Activated CD4-positive, alpha-beta T cell treated with anti-CD3 and anti-CD28 coated beads, Interleukin-2, amount 10 ng/mL, durations not matched to agents 24 days and 14 days (primary cell): ENCODE data around the gene SERTAD4. TPM values are rescaled to one million over a fixed set of nuclear protein-coding genes. Genes with fewer than 3 reads are reported as not detected.
A peak's percentile ranks its signal among the peaks of the same experiment; 100 is the strongest.

Experiments
- DNase-seq: peaks from one replicate; pipeline ENCODE4 v3.0.0; 2022
- H3K27ac Mint-ChIP-seq: one replicate; pipeline ENCODE4 v1.8.0; 2022; ENCODE audit warnings: mild to moderate bottlenecking, mixed read lengths
- H3K27me3 Mint-ChIP-seq: one replicate; pipeline ENCODE4 v1.8.0; 2022; ENCODE audit warnings: mixed read lengths
- H3K36me3 Mint-ChIP-seq: one replicate; pipeline ENCODE4 v1.8.0; 2022; ENCODE audit warnings: low read depth, mild to moderate bottlenecking, mixed read lengths
- H3K4me1 Mint-ChIP-seq: one replicate; pipeline ENCODE4 v1.8.0; 2021; ENCODE audit warnings: mixed read lengths
- H3K4me3 Mint-ChIP-seq: one replicate; pipeline ENCODE4 v1.8.0; 2022; ENCODE audit warnings: mild to moderate bottlenecking, moderate library complexity, mixed read lengths
- H3K9me3 Mint-ChIP-seq: one replicate; pipeline ENCODE4 v1.8.0; 2021; ENCODE audit warnings: mixed read lengths
- intact Hi-C: fragments of 100-400 bp; cut with micrococcal nuclease; formaldehyde crosslinking; loops from one replicate; pipeline ENCODE4 v1.15.1; 2023
- total RNA-seq: library from RNA; stranded (reverse); gene quantifications from 2 replicates; pipeline ENCODE4 v1.2.3, GENCODE V29; 2022

SERTAD4 gene
- total RNA-seq, 1 donor from 2014 or later = not detected

DNA sequence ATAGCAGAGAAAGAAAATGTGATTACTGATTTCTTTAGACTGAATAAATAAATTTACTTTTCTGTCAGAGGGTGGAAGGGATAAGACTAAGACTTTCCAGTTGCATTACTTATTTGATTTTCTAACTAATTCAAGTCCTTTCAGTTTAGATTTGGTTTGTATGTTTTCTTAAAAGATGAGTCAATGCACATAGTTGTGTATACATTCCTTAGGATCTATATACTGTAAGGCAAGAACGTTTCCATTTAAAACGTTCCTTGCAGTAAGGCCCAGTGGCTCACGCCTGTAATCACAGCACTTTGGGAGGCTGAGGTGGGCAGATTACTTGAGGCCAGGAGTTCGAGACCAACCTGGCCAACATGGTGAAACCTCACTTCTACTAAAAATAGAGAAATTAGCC is 14.5 kb upstream of the SERTAD4 start:
- intact Hi-C loops = no loop called here
- H3K4me3 Mint-ChIP-seq = no peak overlapping the region
- no peaks in the 10 kb centered on the region for H3K9me3 Mint-ChIP-seq
- H3K36me3 Mint-ChIP-seq = no peaks in the 10 kb centered on the region
- H3K27ac Mint-ChIP-seq = no peak overlapping the region
- peaks cover 23% of the 10 kb centered on the region for H3K27me3 Mint-ChIP-seq
- H3K4me1 Mint-ChIP-seq = no peaks in the 10 kb centered on the region
- DNase-seq = no peak

DNA sequence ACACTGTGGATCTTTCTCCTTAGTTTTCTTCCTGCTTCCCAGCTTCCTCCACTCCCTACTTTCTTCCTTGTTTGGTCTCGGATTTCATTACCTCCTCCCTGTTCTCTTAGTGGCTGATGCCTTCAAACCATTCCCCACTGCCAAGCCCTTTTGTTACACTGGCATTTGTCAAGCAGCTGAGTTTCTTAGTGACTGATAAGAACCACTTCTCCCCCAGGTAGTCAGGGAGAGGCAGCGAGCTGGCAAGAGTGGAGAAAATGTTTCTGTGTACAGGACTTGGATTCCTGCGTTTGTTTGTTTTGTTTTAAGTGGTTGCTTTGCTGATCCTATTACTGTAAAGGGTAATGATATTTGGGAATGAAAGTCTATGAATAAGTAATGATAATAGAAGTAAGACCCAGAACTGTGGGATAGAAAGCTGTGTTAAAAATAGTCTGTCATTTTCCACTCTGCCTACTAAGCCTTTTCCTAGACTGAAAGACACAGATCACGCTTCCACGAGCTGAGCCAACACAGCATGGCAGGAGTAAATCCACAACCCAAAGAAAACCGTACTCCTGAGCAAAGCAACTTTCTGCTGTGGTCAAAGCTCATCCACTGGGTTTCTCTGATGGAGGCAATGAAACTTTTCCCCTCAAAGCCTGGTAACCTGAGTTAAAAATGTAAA is 10.1 kb upstream of the SERTAD4 start:
- H3K4me1 Mint-ChIP-seq = no peaks in the 10 kb centered on the region
- H3K27ac Mint-ChIP-seq = no peak overlapping the region
- H3K27me3 Mint-ChIP-seq = peaks cover 27% of the 10 kb centered on the region
- no peaks in the 10 kb centered on the region for H3K9me3 Mint-ChIP-seq
- intact Hi-C loops = no loop called here
- no peaks in the 10 kb centered on the region for H3K36me3 Mint-ChIP-seq
- no peak overlapping the region for H3K4me3 Mint-ChIP-seq
- no peak for DNase-seq

DNA sequence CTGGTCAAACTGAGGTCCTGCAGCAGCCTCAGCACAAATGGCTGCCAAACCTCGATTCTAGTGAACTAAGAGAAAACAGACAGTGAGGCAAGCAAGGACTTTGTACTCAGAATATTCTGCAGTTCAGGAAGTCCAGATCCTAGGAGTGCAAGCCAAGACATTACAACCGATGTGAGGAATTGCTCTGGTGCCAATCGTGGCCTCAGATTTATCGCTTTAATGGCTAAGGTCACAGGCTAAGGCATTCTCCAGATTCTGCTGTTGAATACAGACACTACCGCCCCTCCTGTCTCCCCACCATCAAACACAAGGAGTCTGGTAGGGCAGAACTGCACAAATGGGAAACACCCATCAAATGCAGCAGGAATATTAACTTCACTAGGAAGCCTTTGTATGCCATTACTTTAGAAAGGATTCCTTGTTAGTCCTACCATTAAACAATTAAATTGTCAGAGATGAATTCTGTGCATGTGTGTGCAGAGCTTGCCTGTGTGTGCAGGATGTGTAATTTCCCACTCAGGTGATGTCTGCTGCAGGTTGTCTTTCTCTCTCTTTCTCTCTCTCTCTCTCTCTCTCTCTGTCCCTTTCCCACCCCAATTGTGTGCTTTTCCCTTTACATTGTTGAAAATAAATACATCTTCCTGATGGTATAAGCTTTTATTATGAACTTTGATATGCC is 9.2 kb upstream of the SERTAD4 start:
- peaks cover 24% of the 10 kb centered on the region for H3K27me3 Mint-ChIP-seq
- H3K4me3 Mint-ChIP-seq = no peak overlapping the region
- no peak overlapping the region for H3K27ac Mint-ChIP-seq
- H3K4me1 Mint-ChIP-seq = no peaks in the 10 kb centered on the region
- H3K36me3 Mint-ChIP-seq = no peaks in the 10 kb centered on the region
- intact Hi-C loops = no loop called here
- DNase-seq = no peak
- H3K9me3 Mint-ChIP-seq = no peaks in the 10 kb centered on the region

DNA sequence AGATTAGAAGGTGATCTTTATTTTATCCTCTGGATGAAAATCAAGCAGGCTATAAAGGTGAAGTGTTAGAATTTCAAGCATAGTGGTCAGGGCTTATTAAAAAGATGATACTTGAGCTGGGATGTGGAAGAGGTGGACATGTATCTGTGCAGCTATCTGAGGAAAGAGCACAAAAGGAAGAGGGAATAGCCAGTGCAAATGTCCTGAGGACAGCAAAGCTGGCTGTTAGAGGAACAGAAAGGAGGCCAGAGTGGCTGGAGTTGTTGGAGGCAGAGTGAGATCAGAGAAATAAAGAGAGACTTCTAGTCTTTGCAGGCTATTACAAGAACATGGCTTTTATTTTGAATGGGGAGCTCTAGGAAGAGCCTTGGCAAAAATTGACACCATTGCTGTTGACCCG is 4.4 kb upstream of the SERTAD4 start:
- Mint-ChIP-seq H3K36me3 (no peaks in the 10 kb centered on the region), H3K27ac (no peak overlapping the region), H3K4me3 (no peak overlapping the region), H3K27me3 (peaks cover 31% of the 10 kb centered on the region), H3K4me1 (peaks cover 2% of the 10 kb centered on the region), H3K9me3 (no peaks in the 10 kb centered on the region)
- DNase-seq = no peak
- intact Hi-C loops = no loop called here

DNA sequence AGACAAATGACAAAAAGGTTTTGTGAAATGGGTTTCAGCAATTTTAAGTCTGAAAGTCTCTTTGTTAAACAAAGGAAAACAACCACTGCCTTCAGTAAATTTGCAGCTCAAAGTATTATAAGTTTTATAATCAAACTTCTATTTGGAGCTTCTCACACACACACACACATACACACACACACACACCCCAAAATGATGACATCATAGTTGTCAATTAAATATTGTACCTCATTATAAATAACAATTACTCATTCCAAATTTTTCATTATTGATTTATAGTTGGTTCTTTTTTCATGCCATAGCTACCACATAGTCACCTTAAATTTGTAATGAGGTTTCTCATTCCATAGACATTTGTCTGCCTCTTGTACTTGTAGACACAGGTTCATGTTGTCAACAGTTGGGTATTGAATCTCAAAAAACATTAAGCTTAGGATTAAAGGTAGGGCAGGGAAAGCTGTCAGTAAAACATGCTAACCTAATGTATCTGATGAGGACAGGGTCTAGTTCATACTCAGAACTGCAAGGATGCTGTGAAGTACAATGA is 2.4 kb upstream of the SERTAD4 start:
- peaks cover 5% of the 10 kb centered on the region for H3K4me1 Mint-ChIP-seq
- H3K9me3 Mint-ChIP-seq = no peaks in the 10 kb centered on the region
- H3K27ac Mint-ChIP-seq = no peak overlapping the region
- DNase-seq = no peak
- intact Hi-C loops = no loop called here
- no peaks in the 10 kb centered on the region for H3K36me3 Mint-ChIP-seq
- peaks cover 35% of the 10 kb centered on the region for H3K27me3 Mint-ChIP-seq
- H3K4me3 Mint-ChIP-seq = no peak overlapping the region

DNA sequence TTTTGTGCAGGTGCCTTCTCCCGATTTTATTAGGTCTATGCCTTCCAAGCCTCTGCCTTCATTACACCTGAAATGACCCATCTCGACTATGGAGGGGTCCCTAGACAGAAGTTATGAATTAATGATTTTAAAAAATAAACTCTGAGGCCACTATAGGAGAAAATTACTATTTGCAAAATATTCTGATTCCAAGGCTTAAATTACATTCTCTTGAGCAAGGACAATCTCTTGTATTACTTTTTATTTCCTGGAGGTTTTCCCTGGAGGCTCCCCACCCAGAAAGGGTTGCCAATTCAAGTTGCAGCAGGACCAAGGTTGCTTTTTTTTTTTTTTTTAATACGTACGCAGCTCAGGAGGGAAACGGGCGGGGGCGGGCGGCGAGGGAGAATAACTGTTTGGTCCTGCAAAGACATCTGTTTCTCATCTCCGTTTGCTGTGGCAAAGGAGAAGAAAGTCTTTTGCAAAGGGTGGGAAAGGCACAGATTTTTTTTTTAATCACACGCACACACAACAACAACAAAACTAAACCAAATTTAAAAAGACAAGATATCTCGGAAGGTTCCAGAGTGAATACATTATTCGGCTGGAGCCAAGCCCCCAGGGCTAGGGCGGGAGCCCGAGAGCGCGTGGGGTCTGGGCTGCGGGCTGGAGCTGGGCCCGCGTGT is 618 bp upstream of the SERTAD4 start:
- peak overlapping the region; percentile 68 for H3K4me3 Mint-ChIP-seq
- intact Hi-C loops = loop anchor here (2.0 kb wide), 1 partner anchor 15 kb away; no protein-coding TSS in a partner anchor
- peaks cover 5% of the 10 kb centered on the region for H3K4me1 Mint-ChIP-seq
- H3K27ac Mint-ChIP-seq = peak overlapping the region; percentile 40
- no peaks in the 10 kb centered on the region for H3K9me3 Mint-ChIP-seq
- peaks cover 49% of the 10 kb centered on the region for H3K27me3 Mint-ChIP-seq
- DNase-seq = no peak
- H3K36me3 Mint-ChIP-seq = no peaks in the 10 kb centered on the region

DNA sequence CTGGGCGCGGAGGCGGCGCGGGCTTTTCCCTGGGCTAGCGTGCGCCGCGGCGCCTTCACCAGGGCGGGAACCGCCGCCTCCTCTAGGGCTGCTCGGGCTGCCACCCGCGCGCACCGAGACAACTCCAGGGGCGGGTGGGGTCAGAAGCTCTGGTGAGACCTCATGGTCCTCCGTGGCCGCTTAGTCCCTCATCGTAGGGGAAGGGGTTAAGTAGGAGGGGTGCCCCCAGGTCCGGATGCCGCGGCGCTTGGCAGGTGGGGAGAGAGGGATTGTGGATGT is 559 bp downstream of the SERTAD4 start:
- H3K4me1 Mint-ChIP-seq = peaks cover 5% of the 10 kb centered on the region
- intact Hi-C loops = loop anchor here (2.0 kb wide), 1 partner anchor 14 kb away; no protein-coding TSS in a partner anchor
- H3K27ac Mint-ChIP-seq = no peak overlapping the region
- H3K27me3 Mint-ChIP-seq = peaks cover 59% of the 10 kb centered on the region
- H3K9me3 Mint-ChIP-seq = no peaks in the 10 kb centered on the region
- DNase-seq = no peak
- H3K36me3 Mint-ChIP-seq = no peaks in the 10 kb centered on the region
- peak overlapping the region; percentile 47 for H3K4me3 Mint-ChIP-seq

DNA sequence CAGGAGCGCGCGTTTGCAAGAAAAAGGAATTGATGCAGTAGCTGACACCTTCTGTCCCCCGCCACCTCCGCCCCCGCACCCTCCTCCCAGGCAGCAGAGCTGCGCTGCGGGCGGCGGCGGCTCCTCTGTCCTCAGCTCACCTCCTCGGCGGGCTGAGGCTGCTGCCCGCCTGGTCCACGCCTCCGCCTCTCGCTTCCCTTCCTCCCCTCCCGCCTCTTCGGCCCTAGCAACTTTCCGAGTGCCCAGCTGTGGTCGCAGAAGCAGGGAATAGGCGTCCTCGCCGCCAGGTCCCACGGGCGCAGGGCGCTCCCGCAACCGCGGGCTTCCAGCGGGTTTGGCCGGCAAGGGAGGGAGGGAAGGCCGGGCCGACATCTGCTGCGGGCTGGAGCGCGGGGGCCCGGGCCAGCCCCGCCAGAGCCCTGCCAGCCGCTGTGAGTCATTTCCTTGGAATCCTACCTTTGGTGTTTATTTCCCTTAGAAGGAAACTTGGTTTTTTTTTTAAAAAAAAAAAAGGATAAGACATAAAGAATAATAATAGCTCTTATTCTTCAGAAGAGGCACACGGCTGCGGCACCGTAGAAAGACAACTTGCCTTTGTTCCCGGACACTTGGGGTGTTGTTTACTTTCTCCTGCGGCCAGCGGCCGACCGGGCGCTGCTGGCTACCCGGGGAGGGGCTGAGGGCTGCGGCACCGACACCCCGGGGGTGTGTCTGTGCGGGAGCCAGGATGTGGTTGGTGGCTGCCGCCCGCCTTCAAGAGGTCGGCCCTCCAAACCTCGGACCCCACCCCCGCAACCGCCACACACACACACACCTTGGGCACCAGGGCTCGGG is 1.1 kb downstream of the SERTAD4 start:
- peak overlapping the region; percentile 47 for H3K4me3 Mint-ChIP-seq
- peaks cover 5% of the 10 kb centered on the region for H3K4me1 Mint-ChIP-seq
- H3K27me3 Mint-ChIP-seq = peaks cover 61% of the 10 kb centered on the region
- no peaks in the 10 kb centered on the region for H3K9me3 Mint-ChIP-seq
- H3K27ac Mint-ChIP-seq = no peak overlapping the region
- no peaks in the 10 kb centered on the region for H3K36me3 Mint-ChIP-seq
- intact Hi-C loops = loop anchor here (2.0 kb wide), 1 partner anchor 13 kb away; no protein-coding TSS in a partner anchor
- DNase-seq = no peak

DNA sequence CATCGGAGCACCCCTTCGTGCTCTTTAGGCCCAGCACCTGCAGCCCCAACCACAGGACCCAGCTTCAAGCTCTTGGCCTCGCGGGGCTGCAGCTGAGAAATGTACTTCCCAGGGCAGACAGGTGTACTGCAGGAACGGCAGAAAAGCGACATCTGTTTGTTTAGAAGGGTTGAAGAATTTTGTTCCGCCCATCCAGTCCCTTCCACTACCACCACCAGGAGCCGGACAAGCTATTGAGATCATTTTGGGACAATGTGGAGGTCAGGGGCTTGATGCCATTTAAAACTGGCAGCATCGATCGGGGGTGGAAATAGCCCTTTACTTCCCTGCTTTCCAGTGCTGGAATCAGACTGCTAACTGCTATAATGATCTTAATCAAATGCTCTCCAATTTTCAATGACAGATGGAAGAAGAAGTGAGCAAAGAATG is 1.7 kb downstream of the SERTAD4 start:
- Mint-ChIP-seq H3K4me1 (peaks cover 5% of the 10 kb centered on the region), H3K4me3 (no peak overlapping the region), H3K27me3 (peaks cover 64% of the 10 kb centered on the region), H3K9me3 (no peaks in the 10 kb centered on the region), H3K36me3 (no peaks in the 10 kb centered on the region), H3K27ac (no peak overlapping the region)
- no peak for DNase-seq
- intact Hi-C loops = no loop called here

DNA sequence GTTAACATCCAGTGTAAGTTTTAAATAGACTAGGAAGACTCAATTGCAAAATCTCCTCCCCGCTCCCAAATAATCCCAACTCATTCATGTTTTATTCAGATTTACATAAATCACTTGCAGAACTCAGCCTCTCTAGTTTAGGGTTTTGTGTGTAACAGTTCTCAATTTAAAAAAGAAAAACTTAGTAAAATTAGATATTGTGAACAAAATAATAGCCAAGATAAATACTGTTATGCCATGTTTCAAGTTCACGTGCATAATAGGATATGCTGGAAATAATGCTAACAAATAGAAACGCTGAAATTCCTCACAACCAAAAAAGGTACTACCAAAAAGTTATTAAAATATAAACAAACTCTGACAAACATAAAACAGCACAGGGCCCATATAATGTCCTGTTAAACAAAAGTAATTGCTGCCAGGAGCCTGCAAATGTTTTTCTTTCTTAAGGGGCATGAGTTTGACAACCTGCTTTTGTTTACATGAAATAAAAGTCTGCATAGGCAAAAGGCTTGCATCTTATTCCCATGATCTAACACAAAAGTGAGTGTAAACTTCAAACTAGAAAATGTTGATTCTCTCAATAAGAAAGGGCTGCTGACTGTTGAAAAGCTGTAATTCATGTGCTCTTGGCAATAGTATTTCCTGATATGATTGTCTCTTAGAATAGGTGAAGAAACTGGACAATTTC is 2.9 kb downstream of the SERTAD4 start:
- Mint-ChIP-seq H3K27me3 (peaks cover 67% of the 10 kb centered on the region), H3K4me1 (peaks cover 5% of the 10 kb centered on the region), H3K27ac (no peak overlapping the region), H3K36me3 (no peaks in the 10 kb centered on the region), H3K9me3 (no peaks in the 10 kb centered on the region), H3K4me3 (no peak overlapping the region)
- DNase-seq = no peak
- intact Hi-C loops = no loop called here

DNA sequence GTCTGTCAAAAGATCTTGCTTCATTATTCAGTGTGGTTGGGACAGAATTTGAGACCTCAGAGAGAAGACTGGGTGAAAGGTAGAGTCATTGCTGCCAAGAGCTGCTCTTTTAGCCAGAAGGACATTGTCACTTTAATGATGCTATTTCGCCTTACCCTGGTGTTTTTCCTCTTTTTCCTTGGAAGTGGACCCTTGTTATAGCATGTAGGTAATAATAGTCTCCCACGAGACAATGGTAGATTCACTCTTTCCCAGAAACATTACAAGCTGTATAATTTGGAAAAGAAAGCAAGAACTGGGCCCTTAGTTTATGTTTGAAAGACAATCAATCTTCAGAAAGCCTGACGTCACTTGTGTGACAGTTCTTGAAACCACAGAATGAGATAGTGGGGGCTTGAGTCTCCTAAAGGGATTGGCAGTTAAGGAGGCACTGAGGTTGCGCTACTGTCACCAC is 3.8 kb downstream of the SERTAD4 start:
- Mint-ChIP-seq H3K9me3 (no peaks in the 10 kb centered on the region), H3K4me1 (peaks cover 5% of the 10 kb centered on the region), H3K27me3 (peaks cover 68% of the 10 kb centered on the region), H3K36me3 (no peaks in the 10 kb centered on the region), H3K27ac (no peak overlapping the region), H3K4me3 (no peak overlapping the region)
- DNase-seq = no peak
- intact Hi-C loops = no loop called here

DNA sequence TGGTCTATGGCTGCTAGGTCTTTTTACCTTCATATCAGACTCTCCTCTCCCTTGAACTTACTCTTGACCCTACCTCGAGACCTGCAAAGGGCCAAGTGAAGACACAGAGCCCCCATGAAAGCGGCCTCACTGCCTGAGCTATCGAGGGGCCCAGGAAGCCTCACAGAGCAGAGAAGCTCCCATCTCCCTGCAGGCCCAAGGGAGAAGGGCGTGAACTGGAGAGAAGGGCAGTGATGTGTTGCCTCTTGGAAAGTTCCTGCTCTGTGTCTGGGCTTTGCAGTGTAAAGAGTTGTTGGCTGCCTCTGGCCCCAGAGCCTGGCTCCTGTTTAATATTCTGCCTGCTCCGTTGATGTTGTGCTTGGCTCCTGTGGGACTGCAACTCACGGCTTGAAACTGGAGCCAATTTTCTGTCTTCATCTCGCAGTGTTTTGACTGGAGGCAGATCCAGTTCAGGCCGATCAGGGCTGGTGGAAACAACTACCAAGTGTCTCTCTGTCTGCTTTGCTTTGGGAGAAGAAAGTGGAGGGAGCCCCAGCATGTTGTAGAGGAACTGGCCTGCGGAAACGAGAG is 4.3 kb downstream of the SERTAD4 start:
- no peaks in the 10 kb centered on the region for H3K9me3 Mint-ChIP-seq
- H3K4me3 Mint-ChIP-seq = no peak overlapping the region
- H3K27me3 Mint-ChIP-seq = peaks cover 67% of the 10 kb centered on the region
- DNase-seq = no peak
- H3K4me1 Mint-ChIP-seq = peaks cover 5% of the 10 kb centered on the region
- intact Hi-C loops = no loop called here
- no peak overlapping the region for H3K27ac Mint-ChIP-seq
- H3K36me3 Mint-ChIP-seq = no peaks in the 10 kb centered on the region

DNA sequence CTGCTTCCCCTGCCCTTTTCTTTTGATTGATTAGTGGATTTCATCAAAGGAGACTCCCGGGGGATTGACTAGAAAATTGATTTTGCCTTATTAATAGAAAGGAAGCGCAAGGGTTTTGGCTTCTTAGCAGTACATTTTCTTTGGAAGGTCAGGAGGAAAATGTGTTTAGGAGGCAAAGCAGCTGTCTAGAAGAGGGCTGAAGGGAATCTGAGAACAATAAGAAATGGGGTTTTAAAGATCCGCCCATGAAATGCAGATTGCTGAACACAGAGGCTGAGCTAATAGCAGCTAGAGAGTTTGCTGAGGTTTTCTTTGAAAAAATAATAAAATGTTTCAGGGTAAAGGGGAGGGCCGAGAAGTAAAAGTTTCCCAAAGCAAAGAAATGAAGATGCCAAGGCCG is 4.9 kb downstream of the SERTAD4 start:
- Mint-ChIP-seq H3K36me3 (no peaks in the 10 kb centered on the region), H3K4me3 (no peak overlapping the region), H3K4me1 (peaks cover 3% of the 10 kb centered on the region), H3K27me3 (peaks cover 68% of the 10 kb centered on the region), H3K9me3 (no peaks in the 10 kb centered on the region), H3K27ac (no peak overlapping the region)
- DNase-seq = no peak
- intact Hi-C loops = no loop called here
